HL-60/S4 treated with phorbol 12-myristate 13-acetate at 8.2 ng/mL for 4 days and 3 days (cell line): ENCODE results near the gene DCTD.

Source experiments
- in situ Hi-C: fragments of 300-500 bp; cut with MboI; formaldehyde crosslinking; loops from 2 replicates; pipeline ENCODE4 v1.15.0; 2022; ENCODE audit warnings: low sequenced_read_pairs

The DCTD gene

DNA sequence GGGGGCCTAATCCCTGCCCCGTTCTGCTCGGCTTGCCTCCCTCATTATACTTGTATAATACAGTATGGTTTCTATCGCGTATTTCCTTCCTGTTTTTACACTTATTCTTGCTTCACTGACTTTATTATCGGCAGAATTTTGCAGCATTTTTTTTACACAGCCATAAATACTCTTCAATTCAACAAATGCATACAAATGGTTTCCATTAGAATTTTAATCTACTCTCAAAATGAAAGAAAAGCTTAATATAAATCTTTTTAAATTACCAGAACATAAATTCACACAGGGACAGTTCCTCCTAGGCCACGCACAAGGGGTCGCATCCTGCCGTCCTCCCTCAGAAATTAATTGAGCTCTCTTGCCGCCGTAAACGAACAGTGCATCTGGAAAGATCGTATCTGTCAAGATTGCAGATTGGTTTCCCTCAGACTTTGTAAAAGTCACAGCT is 42.9 kb downstream of the DCTD start:
- in situ Hi-C loops = no loop called here

DNA sequence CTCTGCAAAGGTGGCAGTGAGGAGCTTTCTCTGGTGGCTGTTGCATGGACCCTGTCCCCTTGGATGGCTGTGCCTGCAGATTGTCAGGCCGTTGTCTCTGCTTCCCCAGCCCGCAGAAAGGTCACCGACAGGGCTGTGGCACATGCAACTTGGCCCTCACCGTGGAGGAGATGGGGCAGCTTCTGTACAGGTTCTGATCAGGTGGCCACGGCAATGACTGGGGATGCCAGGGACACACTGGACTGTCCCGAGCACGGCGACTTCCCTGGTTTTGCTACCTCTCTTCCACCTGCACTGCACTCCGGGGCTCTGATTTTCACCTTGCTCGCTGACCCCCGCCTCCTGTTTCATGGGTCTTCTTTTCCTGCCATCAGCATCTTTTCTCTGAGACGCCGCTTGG is 43.5 kb downstream of the DCTD start:
- in situ Hi-C loops = no loop called here

DNA sequence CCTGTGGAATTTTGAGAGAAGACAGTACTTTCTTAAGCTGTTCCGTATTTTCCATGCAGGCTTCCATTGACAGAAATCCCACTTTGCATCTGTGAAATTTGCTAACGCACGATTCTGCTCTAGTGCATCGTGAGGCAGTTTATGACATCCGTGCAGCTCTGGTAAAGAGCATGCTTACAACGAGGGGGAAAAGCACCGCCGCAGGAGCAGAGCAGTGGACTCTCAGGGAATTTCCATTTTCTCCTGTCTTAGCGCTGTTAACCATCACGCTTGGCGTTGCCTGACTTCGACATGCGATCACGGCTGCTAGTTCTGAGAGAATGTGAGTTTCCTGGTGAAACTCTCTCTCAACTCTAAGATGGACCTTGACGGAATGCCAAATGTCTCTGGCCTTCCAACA is 43.9 kb downstream of the DCTD start:
- in situ Hi-C loops = no loop called here

DNA sequence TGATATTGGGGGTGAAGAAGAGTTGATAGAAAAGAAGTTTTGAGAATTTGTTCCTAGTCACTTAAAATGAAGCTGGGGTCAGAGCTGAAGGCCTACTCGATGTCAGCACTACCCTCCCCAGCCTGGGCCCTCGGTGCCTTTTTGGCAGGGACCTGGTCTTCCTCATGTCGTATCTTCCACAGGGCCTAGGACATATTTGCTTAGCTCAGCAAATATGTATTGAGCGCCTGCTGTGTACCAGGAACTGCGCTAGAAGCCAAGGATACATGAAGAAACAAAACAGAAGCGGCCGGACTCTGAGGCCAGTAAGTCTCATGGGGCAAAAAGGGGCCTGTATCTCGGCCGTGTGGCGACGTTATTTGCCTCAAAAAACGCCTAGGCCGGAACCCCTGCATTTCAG is 44.3 kb downstream of the DCTD start:
- in situ Hi-C loops = no loop called here

DNA sequence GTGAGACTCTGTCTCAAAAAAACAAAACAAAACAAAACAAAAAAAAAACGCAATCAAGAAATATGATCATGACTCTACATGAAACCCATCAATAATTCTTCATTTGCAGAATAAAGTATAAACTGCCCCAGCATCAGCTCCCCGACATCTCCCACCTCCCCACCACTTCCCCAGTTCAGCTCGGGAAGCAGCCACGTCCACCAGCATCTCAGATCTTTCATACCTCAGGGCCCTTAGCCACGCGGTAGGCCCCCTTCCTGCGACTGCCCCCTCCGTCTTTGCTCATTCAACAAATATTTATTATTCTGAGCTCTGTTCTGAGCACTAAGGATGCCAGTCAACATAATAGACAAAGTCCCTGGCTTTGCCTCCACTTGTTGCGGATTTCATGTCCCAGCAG is 45.6 kb downstream of the DCTD start:
- in situ Hi-C loops = no loop called here

DNA sequence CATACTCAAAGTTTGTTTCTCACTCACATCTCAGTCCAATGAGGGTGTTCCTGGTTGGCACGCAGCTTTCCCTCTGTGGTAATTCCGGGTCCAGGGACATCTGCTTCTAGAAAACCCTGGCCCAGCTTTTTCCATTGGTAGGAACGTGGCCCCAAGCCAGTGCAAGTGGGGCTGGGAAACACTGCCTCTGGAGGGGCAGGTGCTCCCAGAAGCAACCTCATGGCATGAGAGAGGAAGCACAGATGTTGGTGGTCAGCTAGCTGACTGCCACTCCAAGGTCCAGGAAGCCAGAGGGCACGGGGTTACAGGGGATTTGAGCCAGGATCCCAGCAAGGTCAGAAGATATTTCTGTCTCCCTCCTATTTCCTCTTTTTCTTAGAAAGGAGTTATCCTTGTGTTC is 47.5 kb downstream of the DCTD start:
- in situ Hi-C loops = no loop called here

DNA sequence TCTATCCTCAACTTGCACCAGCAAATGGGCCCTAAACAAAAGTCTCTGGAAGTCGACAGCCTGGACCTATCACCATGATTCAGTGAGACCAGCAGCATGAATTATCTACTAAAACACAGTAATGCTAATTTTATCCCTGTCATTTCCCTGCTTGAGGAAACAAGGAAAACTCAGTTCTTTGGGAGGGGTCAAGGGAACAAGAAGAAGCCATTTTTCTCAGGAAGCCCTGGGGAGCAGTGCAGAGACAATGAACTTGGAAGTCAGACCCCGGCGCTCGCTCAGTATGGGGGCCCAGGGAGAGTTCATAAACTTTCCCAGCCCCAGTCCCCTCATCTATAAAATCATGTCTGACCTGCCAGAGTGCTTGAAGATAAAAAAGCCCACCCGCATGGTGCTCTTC is 50.4 kb downstream of the DCTD start:
- in situ Hi-C loops = no loop called here

DNA sequence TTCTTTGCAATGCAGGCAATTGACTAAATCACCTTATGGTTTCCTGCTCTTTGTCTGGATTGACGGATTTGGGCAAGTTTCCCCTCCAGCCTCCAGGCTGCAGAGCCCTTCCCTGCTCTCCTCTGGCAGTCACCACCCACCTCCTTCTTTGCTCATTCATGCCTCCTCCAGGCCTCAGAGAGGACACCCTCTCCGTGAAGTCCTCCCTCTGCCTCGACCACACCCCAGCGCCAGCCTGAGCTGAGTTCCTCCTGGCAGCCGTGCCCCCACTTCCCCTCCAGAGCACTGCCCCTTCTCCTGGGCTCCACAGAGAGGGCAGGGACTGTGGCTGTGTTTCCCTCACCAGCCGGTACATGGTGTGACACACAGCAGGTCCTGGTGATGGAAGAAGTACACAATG is 53.7 kb downstream of the DCTD start:
- in situ Hi-C loops = no loop called here

DNA sequence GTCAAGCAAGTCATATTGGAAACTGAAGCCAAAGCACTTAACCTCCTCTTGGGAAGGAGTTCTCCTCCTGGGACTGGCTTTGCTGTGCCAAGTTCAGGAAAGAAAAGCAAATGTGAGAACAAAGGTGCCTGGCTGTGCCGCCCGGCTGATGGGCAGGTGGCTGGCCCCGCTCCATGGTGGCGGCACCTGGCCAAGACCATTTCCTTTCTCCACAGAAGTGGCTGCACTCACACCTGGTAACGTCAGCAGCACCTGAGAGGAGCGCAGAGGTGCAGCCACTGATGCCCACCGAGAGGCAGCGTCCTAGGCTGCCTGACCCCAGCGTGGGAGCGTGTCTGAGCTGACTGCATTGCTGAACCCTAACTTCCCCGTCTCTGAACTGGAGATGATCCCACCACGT is 54.3 kb downstream of the DCTD start:
- in situ Hi-C loops = no loop called here

DNA sequence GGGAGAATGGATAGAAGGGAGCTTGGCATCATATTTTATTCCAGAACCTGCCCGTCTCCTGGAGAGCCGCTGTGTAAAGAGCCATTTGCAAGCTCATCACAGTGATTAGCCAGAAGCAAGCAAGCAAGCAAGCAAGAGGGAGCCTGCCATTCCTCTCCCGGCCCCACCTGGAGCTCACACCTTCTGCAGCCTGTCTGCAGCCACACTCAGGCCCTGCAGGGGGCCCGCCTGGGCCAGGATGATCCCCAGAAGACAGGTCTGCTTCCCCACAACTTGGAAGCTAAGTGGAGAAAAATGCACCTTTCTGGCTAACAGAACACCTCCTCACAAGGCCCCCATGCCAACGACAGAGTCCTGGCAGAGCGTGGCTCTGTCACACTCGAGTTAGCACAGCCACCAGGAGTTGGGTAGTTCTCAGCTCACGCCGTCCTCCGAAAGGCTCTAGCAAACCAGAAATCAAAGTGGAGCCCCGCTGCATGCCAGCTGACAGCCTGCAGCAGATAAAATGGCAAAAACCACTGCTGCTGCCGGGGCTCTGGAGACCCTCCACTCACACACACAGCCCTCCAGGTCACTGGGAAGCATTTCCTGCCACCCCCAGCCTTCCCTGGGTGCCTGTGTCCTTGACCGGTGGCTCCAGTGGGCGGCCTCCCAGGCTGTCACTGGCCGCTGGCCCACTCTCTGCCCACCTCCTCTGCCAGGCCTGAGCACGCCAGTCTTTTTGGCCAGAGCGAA is 54.9 kb downstream of the DCTD start:
- in situ Hi-C loops = no loop called here

DNA sequence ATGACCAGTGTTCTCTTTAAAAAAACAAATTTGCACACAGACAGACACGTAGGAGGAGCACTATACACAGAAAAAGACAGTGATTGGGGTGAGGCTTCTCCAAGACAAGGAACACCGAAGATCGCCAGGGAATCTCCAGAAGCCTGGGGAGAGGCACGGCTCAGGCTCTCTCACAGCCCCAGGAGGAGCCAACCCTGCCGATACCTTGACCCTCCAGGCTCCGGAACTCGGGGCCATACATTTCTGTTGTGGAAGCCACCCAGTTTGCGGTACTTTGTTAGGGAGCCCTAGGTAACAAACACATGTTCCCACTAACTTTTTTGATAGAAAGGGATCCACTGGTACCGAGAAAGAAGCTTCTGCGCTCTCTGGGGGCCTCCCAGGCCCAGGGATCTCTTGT is 55.8 kb downstream of the DCTD start:
- in situ Hi-C loops = no loop called here

DNA sequence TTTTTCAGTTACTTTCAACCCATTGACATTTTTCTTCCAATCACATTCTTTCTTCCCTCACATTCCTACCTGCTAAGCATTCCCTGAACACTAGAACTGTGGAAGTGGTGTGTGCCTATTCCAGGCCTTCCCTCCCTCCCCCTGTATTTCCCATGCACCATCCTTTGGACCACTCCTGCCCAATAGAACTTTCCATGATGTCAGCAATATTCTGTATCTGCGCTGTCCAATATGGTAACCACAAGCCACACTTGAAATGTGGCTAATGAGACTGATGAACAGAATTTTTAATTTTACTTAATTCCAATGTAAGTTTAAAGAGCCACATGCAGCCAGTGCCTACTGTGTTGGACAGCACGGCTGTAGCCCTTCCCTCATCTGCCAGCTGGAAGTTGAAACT is 57.5 kb downstream of the DCTD start:
- in situ Hi-C loops = no loop called here

DNA sequence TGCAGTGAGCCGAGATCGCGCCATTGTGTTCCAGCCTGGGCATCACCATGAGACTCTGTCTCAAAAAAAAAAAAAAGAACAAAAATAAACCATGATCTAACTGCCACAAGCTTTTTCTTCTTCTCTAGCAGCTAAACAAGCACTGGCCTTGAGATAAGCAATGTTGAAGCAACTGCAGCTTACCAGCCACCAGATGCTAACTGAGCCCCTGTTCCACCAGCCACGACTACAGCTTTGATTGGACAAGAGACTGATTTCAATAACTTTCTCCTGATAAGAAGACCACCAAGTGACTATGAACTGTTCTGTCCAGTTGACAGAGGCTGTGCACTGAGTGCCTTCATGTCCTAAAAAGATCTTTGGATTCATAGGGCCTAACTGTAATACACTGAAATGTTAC is 58.5 kb downstream of the DCTD start:
- in situ Hi-C loops = no loop called here

DNA sequence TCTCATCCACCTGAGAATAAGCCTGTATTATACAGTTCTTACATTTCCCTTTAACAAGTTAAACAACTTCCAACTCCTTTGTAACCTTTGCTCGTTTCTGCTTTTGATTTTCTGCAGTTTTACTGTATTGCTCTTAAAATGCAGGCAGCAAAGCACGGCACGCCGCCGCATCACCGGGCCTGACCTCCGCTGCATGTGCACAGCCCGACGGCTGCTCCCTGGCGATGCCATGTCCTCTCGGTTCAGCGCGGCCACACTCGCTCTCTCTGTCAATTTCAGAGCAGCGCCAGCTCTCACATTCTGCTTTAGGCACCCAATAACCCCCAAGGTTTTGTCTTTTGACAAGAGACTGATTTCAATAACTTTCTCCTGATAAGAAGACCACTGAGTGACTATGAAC is 60.3 kb downstream of the DCTD start:
- in situ Hi-C loops = no loop called here

DNA sequence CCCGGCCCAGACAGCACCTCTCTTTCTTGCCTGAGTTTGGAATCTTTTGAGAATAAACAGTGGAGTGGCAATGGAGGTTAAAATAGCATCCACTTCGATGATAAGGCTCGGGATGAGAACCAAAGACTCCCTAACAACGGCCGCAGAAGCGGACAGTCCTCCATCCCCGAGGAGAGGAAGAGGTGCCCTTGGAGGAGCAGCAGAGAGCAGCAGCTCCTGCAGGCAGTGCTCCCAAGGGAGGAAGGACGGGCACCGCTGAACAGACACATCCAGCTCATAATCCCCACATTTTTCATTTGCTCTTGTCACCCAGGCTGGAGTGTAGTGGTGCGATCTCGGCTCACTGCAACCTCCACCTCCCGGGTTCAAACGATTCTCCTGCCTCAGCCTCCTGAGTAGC is 61.3 kb downstream of the DCTD start:
- in situ Hi-C loops = no loop called here

DNA sequence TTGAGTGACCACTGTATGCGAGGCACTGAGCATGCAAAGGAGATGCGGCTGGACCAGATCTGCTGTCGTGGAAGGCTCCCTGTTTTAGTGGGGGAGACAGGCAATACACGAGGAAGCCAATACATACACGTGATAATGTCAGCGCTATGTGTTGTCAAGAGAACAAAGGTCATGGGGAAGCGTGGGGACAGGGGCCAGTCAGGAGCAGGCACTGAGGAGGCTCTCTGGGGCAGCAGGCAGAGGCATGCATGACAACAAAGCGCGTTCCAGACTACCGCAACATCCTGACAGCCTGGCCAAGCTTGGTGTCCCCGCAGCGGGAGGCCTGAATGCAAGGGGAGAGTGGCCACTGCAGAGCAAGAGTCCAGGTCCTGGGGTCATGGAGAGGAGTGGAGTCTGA is 61.9 kb downstream of the DCTD start:
- in situ Hi-C loops = no loop called here

DNA sequence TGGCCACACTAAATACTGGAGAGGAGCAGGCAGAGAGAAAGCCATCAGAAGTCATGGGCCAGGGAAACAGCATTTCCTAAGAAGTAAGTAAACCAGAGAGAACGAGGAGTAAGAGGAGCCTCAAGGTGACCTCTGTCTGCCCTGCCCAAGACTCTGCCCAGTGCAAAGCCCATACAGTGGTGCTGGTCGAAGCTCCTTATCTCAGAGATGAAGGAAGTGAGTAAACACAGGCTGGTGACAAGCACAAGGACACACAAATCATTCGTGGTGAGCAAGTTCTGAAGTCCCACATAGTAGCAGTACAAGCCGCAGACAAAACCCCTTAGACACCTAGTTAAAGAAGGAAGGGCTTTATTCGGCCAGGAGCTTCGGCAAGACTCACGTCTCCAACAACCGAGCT is 62.7 kb downstream of the DCTD start:
- in situ Hi-C loops = no loop called here

DNA sequence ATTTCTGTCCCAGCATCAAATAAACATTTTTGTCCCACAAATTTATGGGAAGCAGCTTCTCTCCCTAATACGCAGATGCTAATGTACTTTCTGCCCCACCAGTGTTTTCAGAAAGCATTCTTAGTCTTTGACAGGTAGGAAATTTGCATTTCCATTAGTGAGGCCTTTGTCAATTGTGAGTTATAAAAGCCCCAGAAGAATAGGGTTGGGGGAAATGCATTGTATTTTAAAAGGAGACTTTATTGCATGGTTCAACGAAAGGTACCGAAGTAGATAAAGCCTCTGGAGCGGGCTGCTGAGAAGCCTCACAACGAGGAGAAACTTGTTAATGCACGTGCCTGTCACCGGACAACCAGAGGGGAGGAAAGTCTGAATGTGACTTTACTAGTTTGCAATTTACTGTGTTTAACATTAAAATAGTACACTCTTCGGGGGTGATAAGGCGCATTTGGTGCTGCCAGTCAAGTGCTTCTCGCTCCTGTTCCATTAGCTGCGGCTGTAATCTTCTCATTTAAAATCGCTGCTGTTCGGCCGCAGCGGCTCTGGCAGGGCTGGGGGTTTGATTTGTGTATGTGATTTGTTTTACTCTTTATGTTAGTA is 63.4 kb downstream of the DCTD start:
- in situ Hi-C loops = no loop called here

DNA sequence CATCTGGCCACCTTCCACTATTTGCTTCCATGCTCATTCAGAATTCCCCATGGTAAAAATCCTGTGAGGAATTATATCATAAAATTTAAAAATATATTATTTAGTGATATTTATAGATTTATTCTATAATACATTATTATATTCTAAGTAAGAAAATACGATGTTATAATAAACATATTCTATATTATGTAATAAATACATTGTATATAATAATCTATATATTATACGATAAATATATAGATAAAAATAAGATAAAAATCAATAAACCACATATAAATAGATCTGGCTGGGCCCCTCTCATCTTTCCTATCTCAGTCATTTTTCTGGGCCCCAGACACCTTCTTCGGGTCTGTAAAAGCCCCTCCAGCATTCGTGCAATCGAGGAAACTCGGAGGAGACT is 68.5 kb downstream of the DCTD start:
- in situ Hi-C loops = no loop called here

DNA sequence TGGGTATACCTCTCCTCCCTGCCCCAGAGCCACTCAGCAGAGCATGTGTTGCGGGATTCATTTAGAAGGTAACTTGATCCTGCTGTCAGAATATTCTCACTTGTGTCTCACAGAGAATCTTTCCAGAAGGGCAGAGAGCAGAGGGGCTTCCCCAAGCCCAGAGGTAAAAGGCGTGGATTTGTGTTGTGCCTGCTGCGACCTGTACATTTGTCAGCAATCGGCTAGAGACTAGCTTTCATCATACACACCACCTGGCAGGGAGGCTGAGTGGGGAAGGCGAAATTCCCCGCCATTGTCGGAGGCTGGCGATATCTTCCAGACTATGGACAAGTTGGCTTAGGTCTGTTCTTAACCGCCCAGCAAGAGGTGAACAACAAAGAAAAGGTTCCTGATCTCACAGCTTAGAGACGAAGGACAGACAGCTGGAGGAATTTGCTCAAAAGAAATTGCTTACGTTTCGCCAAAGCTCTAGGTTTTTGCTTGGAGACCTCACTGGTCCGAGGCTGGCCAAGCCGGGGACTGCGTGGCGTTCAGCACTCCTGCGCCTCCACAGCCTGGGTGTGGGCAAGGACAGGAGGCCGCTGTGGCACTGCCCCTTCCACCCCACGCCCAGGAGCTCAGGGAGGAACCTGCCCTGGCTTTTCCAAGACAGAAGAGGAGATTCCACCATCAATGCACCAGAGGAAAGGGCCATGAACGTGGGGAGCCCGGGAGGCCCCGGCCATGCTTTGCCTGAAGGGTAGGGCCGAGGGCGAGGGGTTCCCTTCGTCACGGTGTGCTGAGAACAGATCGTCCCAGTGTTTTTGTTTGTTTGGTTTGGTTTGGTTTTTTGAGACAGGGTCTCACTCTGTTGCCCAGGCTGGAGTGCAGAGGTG is 69.4 kb downstream of the DCTD start:
- in situ Hi-C loops = no loop called here

DNA sequence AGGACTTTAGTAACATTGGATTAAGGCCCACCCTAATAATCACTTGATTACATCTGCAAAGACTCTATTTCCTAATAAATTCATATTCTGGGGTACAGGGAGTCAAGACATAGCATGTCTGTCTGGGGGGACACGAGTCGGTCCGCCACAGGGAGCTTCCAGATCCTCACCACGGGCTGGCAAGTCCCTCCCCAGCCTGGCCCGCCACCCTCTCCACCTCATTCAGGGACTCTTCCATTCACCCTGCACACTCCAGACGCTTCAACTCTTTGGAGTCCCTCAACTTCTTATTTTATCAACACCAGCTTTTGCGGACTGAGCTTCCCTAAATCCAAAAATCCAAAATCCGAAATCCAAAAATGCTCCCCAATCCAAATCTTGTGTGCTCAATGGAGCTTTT is 71.2 kb downstream of the DCTD start:
- in situ Hi-C loops = no loop called here

DNA sequence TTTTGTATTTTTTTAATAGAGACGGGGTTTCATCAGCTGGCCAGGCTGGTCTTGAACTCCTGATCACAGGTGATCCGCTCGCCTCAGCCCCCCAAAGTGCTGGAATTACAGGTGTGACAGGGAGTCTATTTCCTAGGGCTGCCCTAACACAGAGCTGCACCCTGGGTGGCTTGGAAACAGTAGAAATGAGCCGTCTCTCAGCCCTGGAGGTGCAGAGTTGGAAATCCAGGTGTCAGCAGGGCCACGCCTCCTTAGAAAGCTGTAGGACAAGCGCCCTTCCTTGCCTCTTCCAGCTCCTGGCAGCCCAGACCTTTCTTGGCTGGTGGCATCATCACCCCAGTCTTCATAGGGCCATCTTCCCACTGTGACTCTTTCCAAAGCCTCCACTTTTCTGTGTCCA is 71.6 kb downstream of the DCTD start:
- in situ Hi-C loops = no loop called here
